GM12875 (cell line): ENCODE data around the gene LHPP.

Experiments
- H3K4me3 ChIP-seq: one replicate; pipeline ENCODE4 v1.5.1; 2011; ENCODE audit warnings: low read depth, low read length, control low read depth
- TF ChIP-seq, protein P1 (sequence below): IDR thresholded peaks from 2 replicates; pipeline ENCODE4 v1.5.1; 2011; ENCODE audit warnings: low read depth, mild to moderate bottlenecking, control low read depth, inconsistent platforms, low read length, moderate library complexity, borderline replicate concordance; ENCODE audit not compliant: insufficient read depth

LHPP gene

GRCh38 chr10:124601016-124601415, 139.4 kb downstream of the LHPP start:
- TF ChIP-seq, protein P1, sequence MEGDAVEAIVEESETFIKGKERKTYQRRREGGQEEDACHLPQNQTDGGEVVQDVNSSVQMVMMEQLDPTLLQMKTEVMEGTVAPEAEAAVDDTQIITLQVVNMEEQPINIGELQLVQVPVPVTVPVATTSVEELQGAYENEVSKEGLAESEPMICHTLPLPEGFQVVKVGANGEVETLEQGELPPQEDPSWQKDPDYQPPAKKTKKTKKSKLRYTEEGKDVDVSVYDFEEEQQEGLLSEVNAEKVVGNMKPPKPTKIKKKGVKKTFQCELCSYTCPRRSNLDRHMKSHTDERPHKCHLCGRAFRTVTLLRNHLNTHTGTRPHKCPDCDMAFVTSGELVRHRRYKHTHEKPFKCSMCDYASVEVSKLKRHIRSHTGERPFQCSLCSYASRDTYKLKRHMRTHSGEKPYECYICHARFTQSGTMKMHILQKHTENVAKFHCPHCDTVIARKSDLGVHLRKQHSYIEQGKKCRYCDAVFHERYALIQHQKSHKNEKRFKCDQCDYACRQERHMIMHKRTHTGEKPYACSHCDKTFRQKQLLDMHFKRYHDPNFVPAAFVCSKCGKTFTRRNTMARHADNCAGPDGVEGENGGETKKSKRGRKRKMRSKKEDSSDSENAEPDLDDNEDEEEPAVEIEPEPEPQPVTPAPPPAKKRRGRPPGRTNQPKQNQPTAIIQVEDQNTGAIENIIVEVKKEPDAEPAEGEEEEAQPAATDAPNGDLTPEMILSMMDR = no peak
- no peak overlapping the region for H3K4me3 ChIP-seq

DNA sequence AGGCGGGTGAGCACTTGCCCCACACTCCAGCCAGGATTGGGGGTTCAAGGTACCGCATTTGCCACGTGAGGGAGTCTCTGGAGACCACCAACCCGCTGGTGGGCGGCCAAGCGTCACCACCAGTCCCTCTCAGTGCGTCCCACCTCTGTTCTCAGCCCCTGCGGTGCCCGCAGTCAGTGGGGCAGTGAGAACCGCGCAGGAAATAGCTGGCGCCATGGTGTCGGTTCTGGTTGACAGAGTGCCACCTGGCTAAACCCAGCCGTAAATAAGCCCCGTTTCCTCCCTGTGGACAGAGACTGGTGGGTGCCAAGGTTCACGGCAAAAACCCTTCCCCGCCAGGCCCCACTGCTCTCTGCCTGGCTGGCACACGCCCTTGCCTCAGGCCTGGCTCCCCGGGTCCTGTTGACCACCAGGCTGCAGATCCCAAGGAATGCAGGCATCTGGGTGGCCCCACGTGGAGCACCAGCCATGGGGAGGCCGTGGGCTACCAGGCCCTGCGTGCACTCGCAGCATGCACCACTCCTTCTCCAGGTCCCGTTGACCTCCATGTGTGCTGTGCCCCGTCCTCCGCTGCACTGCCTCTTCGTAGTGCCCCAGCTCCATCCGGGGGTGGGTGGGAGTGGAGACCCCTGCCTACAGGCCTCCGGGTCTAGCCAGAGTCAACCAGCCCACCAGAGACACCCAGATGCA, 140.0 kb downstream of the LHPP start:
- no peak overlapping the region for H3K4me3 ChIP-seq
- TF ChIP-seq, protein P1 = no peak

DNA sequence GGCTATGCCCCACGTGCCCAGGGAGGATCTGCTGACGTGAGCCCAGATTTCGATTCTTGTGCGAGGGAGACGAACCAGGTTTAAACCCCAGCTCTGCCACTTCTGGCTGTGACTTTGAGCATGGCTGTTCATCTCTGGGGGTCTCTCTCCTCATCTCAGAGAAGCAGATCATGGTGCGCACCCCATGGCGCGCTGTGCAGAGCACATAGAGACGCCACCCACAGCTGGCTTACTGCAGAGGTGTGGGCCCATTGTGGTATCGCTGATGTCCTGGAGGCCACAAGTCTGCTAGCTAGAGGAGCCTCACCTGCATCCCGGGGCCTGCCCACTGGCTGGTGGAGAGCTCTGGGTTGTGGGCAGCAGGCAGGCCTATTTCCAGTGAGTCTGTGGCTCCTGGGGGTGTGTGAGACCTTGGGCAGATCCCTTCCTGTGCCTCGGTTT, 140.5 kb downstream of the LHPP start:
- TF ChIP-seq, protein P1 = no peak
- H3K4me3 ChIP-seq = no peak overlapping the region

GRCh38 chr10:124602646-124603365, 141.2 kb downstream of the LHPP start:
- TF ChIP-seq, protein P1 = no peak
- H3K4me3 ChIP-seq = no peak overlapping the region

- no peak overlapping the region for H3K4me3 ChIP-seq
- TF ChIP-seq, protein P1 = no peak
Observed at GRCh38 chr10:124603376-124604213, 142.0 kb downstream of the LHPP start.

GRCh38 chr10:124604214-124605000, 142.8 kb downstream of the LHPP start:
- H3K4me3 ChIP-seq = no peak overlapping the region
- TF ChIP-seq, protein P1 = no peak
